K562 (cell line): ENCODE data around the gene EXO5. TPM values are rescaled to one million over a fixed set of nuclear protein-coding genes. Genes with fewer than 3 reads are reported as not detected.

Source experiments
- ATAC-seq: fragments of 200-7000 bp; cut with Tn5 transposase; 3 replicates; pipeline ENCODE4 v1.9.1; 2020; ENCODE audit warnings: moderate library complexity
- BruUV-seq: library from RNA; stranded (reverse); fragments of 400-500 nt; replicated peaks from 2 replicates; lab custom pipeline; 2021; lab: Mats Ljungman, UMichigan
- CTCF ChIA-PET: fragments of 300-600 bp; formaldehyde crosslinking; extraction: SDS; loops from one replicate; lab custom pipeline; 2021; ENCODE audit warnings: low intra/inter-chr PET ratio; lab: Yijun Ruan, JAX
- POLR2A ChIA-PET: fragments of 300-600, 350-650 bp; sonication (Branson Sonifier 250); formaldehyde crosslinking; extraction: SDS; loops from one replicate; lab custom pipeline; 2021; ENCODE audit warnings: antibody characterized with exemption, inconsistent platforms; lab: Yijun Ruan, JAX
- DNase-seq, 4 experiments: peaks; one replicate each; pipeline versions ENCODE4 v3.0.0 to v3.0.0-alpha.2; 2011 to 2018; ENCODE audit warnings: low spot score in 3 of 4, mixed read lengths in 3 of 4; ENCODE audit errors: extremely low read depth in 1 of 4
- FAIRE-seq: peaks from 2 replicates; lab custom pipeline; 2011; peaks lifted over from hg19 to GRCh38; lab: Jason Lieb, UNC
- H2AFZ ChIP-seq: 2 replicates; pipeline ENCODE4 v1.6.0; 2011; ENCODE audit warnings: low read depth, low read length, control low read depth, inconsistent platforms
- H3K27ac ChIP-seq: fragments of 200-600 bp; 3 replicates; pipeline ENCODE4 v1.8.0; 2011; ENCODE audit warnings: low read depth, mild to moderate bottlenecking, control low read depth, inconsistent platforms, low read length, moderate library complexity, mixed read lengths; ENCODE audit errors: extremely low read depth
- H3K27me3 ChIP-seq, 2 experiments: fragments of 300-600 bp in 1 of 2; 2 replicates in 1 of 2; 3 replicates in 1 of 2; pipeline versions ENCODE4 v1.6.0 to v1.8.0; 2011; ENCODE audit warnings: inconsistent platforms in 2 of 2, low read length in 2 of 2, mild to moderate bottlenecking in 1 of 2, mixed read lengths in 1 of 2, moderate library complexity in 1 of 2; ENCODE audit not compliant: control insufficient read depth in 2 of 2, insufficient read depth in 2 of 2
- H3K36me3 ChIP-seq: fragments of 300-600 bp; 3 replicates; pipeline ENCODE4 v1.8.0; 2011; ENCODE audit warnings: mild to moderate bottlenecking, low read length, inconsistent platforms; ENCODE audit not compliant: control insufficient read depth, insufficient read depth
- H3K4me1 ChIP-seq, 2 experiments: fragments of 200-600 bp in 1 of 2; replicated peaks in 1 of 2; 2 replicates in 1 of 2; 3 replicates in 1 of 2; pipeline versions ENCODE4 v1.5.1 to v1.8.0; 2011; ENCODE audit warnings: inconsistent platforms in 2 of 2, low read length in 2 of 2, mild to moderate bottlenecking in 1 of 2, mixed read lengths in 1 of 2, moderate library complexity in 1 of 2; ENCODE audit not compliant: control insufficient read depth in 2 of 2, insufficient read depth in 2 of 2
- H3K4me2 ChIP-seq: 2 replicates; pipeline ENCODE4 v1.6.1; 2011; ENCODE audit warnings: low read length, control low read depth, inconsistent platforms, mixed read lengths; ENCODE audit not compliant: insufficient read depth
- H3K4me3 ChIP-seq: fragments of 200-600 bp; sonication (generic), shearing (Covaris generic); 2 replicates; pipeline ENCODE4 v1.5.1; 2016; ENCODE audit warnings: control low read depth, inconsistent platforms
- H3K79me2 ChIP-seq: fragments of 200-600 bp; 3 replicates; pipeline ENCODE4 v1.8.0; 2011; ENCODE audit warnings: low read length, inconsistent platforms; ENCODE audit not compliant: control insufficient read depth, insufficient read depth
- H3K9ac ChIP-seq, 2 experiments: 2 replicates each; pipeline versions ENCODE4 v1.6.0 to v1.6.1; 2011; ENCODE audit warnings: low read depth in 2 of 2, low read length in 2 of 2, control low read depth in 1 of 2, inconsistent platforms in 1 of 2, mild to moderate bottlenecking in 1 of 2, mixed read lengths in 1 of 2; ENCODE audit not compliant: insufficient read depth in 1 of 2
- H3K9me1 ChIP-seq: one replicate; pipeline ENCODE4 v1.6.0; 2011; ENCODE audit warnings: inconsistent platforms, mild to moderate bottlenecking, low read length, moderate library complexity; ENCODE audit not compliant: control insufficient read depth, insufficient read depth
- H3K9me3 ChIP-seq: replicated peaks from 2 replicates; pipeline ENCODE4 v1.5.1; 2011; ENCODE audit warnings: low read depth, low read length, inconsistent platforms; ENCODE audit not compliant: control insufficient read depth, insufficient read depth
- H4K20me1 ChIP-seq: replicated peaks from 2 replicates; pipeline ENCODE4 v1.6.1; 2011; ENCODE audit warnings: low read length, inconsistent platforms, mixed read lengths; ENCODE audit not compliant: control insufficient read depth, insufficient read depth
- CEBPG ChIP-seq, 3 experiments: fragments of 200-800 bp in 1 of 3; sonication (Bioruptor generic) in 1 of 3; sonication (generic) in 1 of 3; formaldehyde crosslinking in 1 of 3; IDR thresholded peaks in 2 of 3; conservative IDR thresholded peaks in 1 of 3; 2 replicates each; pipeline versions ENCODE4 v1.6.1 to v1.8.0; 2016 to 2022; ENCODE audit warnings: missing compliant biosample characterization in 2 of 3, missing genetic modification characterization in 2 of 3, mild to moderate bottlenecking in 1 of 3, missing genetic modification reagents in 1 of 3
- FIP1L1 ChIP-seq: fragments of 200-400 bp; formaldehyde crosslinking; IDR thresholded peaks from 2 replicates; pipeline ENCODE4 v1.6.1; 2018; ENCODE audit warnings: mild to moderate bottlenecking, low read depth, low read length; ENCODE audit not compliant: poor library complexity, severe bottlenecking
- KLF13 ChIP-seq: fragments of 450-650 bp; IDR thresholded peaks from 2 replicates; pipeline ENCODE4 v1.6.1; 2016; ENCODE audit warnings: missing genetic modification characterization, low read depth, mild to moderate bottlenecking, missing compliant biosample characterization, moderate library complexity, borderline replicate concordance
- MYNN ChIP-seq, 2 experiments: sonication (generic); formaldehyde crosslinking in 1 of 2; IDR thresholded peaks; 2 replicates each; pipeline versions ENCODE4 v1.5.0 to v1.6.1; 2016 to 2020; ENCODE audit warnings: antibody characterized with exemption in 1 of 2, missing genetic modification reagents in 1 of 2
- RBM39 ChIP-seq: fragments of 200-400 bp; formaldehyde crosslinking; optimal IDR thresholded peaks from 2 replicates; pipeline ENCODE3; 2018; ENCODE audit warnings: low read depth, low read length
- TARDBP ChIP-seq: fragments of 450-650 bp; IDR thresholded peaks from 2 replicates; pipeline ENCODE4 v1.6.1; 2016
- TFAM ChIP-seq: fragments of 250-450 bp; sonication (Bioruptor Pico); conservative IDR thresholded peaks from 2 replicates; pipeline ENCODE4 v1.5.0; 2021; ENCODE audit warnings: mild to moderate bottlenecking, moderate library complexity
- ZNF133 ChIP-seq: fragments of 250-450 bp; sonication (Bioruptor Pico); IDR thresholded peaks from 2 replicates; pipeline ENCODE4 v1.4.0; 2020; ENCODE audit warnings: mild to moderate bottlenecking
- ZNF175 ChIP-seq: fragments of 200-800 bp; sonication (Bioruptor generic); IDR thresholded peaks from 2 replicates; pipeline ENCODE4 v1.6.1; 2016; ENCODE audit warnings: low read depth, mild to moderate bottlenecking, missing genetic modification characterization, missing compliant biosample characterization
- ZNF384 ChIP-seq: IDR thresholded peaks from 2 replicates; pipeline ENCODE4 v1.6.1; 2012; ENCODE audit warnings: low read depth, low read length, improper control_type of control experiment
- ZNF766 ChIP-seq: fragments of 200-800 bp; sonication (Bioruptor generic); conservative IDR thresholded peaks from 2 replicates; pipeline ENCODE4 v1.6.1; 2016; ENCODE audit warnings: missing genetic modification characterization, missing compliant biosample characterization
- WGBS: fragments of 100-300 bp; shearing (Covaris generic); methylation state at CpG from one replicate; pipeline ENCODE4 v1.1.6; 2016; ENCODE audit warnings: low coverage, mixed read lengths; ENCODE audit not compliant: insufficient coverage; ENCODE audit errors: missing lambda C conversion rate; 5-methylcytosine and 5-hydroxymethylcytosine counted together
- in situ Hi-C: fragments of 300-500 bp; cut with MboI; formaldehyde crosslinking; loops from 4 replicates; pipeline ENCODE4 v1.15.0; 2018; ENCODE audit warnings: inconsistent platforms, mixed read lengths
- intact Hi-C: fragments of 100-400 bp; cut with micrococcal nuclease; formaldehyde crosslinking; loops from 2 replicates; pipeline ENCODE4 v1.14.2; 2022
- polyA plus RNA-seq, 8 experiments: library from polyadenylated mRNA; depleted of rRNA in 4 of 8; stranded (reverse) in 5 of 8; unstranded in 3 of 8; fragments of >200 nt; fragmentation: Nextera tagmentation in 2 of 8; fragmentation: Illumina TruSeq in 1 of 8; extraction: Ambion mirVana in 2 of 8; extraction: Trizol in 1 of 8; gene quantifications; 2 replicates each; pipeline versions ENCODE4 v1.2.1 to v1.2.3, GENCODE V29; 2011 to 2014; ENCODE audit warnings: inconsistent platforms in 1 of 8, missing spikeins in 1 of 8
- total RNA-seq, 7 experiments: library from RNA; depleted of rRNA in 6 of 7; stranded (reverse); fragments of >200 nt in 6 of 7; fragmentation: Illumina TruSeq in 2 of 7; extraction: Trizol in 2 of 7; gene quantifications; 2 replicates each; pipeline versions ENCODE4 v1.2.1 to v1.2.3, GENCODE V29; 2011 to 2021; ENCODE audit warnings: low replicate concordance in 1 of 7

EXO5 gene
- total and polyA plus RNA-seq, 9 of the 15 experiments (the other 6 are each of a cell fraction or from before 2014, with no cell fraction given): 1.1 to 4.3 (median 2.8) TPM

DNA sequence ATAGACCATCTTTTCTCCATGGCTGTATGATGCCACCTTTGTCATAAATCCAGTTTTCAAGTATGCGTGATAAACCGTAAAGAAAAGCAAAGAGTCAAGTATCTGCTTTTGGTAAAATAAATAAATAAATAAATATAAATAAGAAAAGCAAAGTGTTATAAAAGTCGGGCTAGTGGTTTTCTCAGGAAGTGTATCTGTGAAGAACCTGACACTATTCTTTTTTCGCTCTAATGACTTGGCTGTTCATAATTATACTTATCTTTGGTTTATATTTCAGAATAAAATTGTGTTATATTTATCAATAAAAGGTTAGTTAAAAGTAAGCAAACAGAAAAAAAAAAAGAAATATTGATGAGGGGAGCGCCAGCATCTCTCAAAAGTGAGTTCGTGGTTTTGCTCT lies 594 bp upstream of the EXO5 start:
- Histone ChIP-seq H3K4me2 (peak overlapping the region; percentile 70), H3K9ac (peak overlapping the region; percentile 62 to 81; a peak in 3 of 4 replicates), H3K79me2 (no peaks in the 10 kb centered on the region), H4K20me1 (no peaks in the 10 kb centered on the region), H3K27me3 (peaks cover 0 to 13% of the 10 kb centered on the region in 2 experiments; a peak in 2 of 5 replicates), H3K4me1 (peaks cover 0 to 9% of the 10 kb centered on the region in 2 experiments; a peak in 2 of 5 replicates), H3K4me3 (peak overlapping the region; percentile 39), H3K36me3 (no peaks in the 10 kb centered on the region), H3K27ac (0 out of 3 replicates have a peak overlapping the region, but pooled peaks have one; percentile 32), H3K9me1 (no peaks in the 10 kb centered on the region), H3K9me3 (peaks cover 8% of the 10 kb centered on the region; the same call in 1 of the 2 replicates), H2AFZ (peak overlapping the region; percentile 88)
- BruUV-seq: TSS peak; percentile 86
- intact Hi-C loops: no loop called here
- WGBS: 35% methylated on average over 6 of the region's 6 CpGs
- TF ChIP-seq ZNF384 (no peak), RBM39 (no peak), ZNF175 (CRISPR knock-in tag) (no peak), FIP1L1 (no peak), TFAM (CRISPR knock-in tag) (no peak)
- ChIA-PET CTCF (no interaction called here), POLR2A (interaction anchor here (0.6 to 1.5 kb wide), 5 partner anchors 11 to 161 kb away, joined by 3 to 4 read pairs (median 3); partner anchors contain the start of gene ZNF684)
- DNase-seq: no peak
- in situ Hi-C loops: no loop called here
- no peak for ATAC-seq
- no peak for FAIRE-seq

DNA sequence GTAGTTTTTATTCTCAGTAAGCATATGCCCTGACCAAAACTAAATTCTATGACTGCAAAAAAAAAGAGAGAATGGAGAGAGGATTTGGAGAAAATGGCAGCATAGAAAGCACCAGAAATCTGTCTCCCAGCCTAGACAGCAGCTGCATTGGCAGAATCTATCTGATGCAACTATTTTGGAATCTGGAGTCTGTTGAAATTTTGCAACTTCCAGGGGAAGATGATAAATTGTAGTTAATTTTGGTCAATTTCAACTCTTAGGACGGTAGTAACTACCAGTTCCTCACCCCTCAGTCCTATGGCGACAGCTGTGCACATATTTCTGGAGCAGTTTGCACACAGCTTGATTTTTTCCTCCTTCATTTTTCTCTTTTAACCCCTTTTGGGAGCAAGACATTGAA lies 10.9 kb downstream of the EXO5 start:
- WGBS: 0% methylated on average over 2 of the region's 2 CpGs
- no peaks in the 10 kb centered on the region for H3K4me1 ChIP-seq
- TF ChIP-seq ZNF766 (CRISPR knock-in tag) (no peak), TARDBP (no peak), CEBPG (CRISPR knock-in tag; IDR thresholded peaks at IDR 0.05) (no peak), CEBPG (tag; conservative IDR thresholded peaks at IDR 0.05 in 1 of 2, IDR thresholded peaks at IDR 0.05 in 1 of 2) (0 out of 4 replicates have a peak, but pooled peaks of 1 of the 2 experiments have one; percentile 24), MYNN (IDR thresholded peaks at IDR 0.05) (no peak), MYNN (CRISPR knock-in tag; IDR thresholded peaks at IDR 0.05) (no peak), KLF13 (no peak), ZNF133 (no peak)
- TF ChIP-seq, all 486 proteins: peak for 1
- intact Hi-C loops: no loop called here
- Histone ChIP-seq H3K79me2 (no peaks in the 10 kb centered on the region), H3K4me3 (no peak overlapping the region), H4K20me1 (no peaks in the 10 kb centered on the region), H2AFZ (no peak overlapping the region), H3K27me3 (peaks cover 0 to 4% of the 10 kb centered on the region in 2 experiments; a peak in 1 of 5 replicates), H3K27ac (no peak overlapping the region), H3K36me3 (no peaks in the 10 kb centered on the region), H3K4me2 (no peak overlapping the region), H3K9me1 (no peaks in the 10 kb centered on the region), H3K9ac (no peak overlapping the region), H3K9me3 (peaks cover 4% of the 10 kb centered on the region)
- FAIRE-seq (no peak), ATAC-seq (no peak), DNase-seq (no peak)
- ChIA-PET POLR2A (interaction anchor here (0.8 to 4.2 kb wide), 2 partner anchors 11 to 12 kb away, joined by 3 to 14 read pairs; partner anchors contain the start of gene ZNF684), CTCF (no interaction called here)
- in situ Hi-C loops: no loop called here
- BruUV-seq: no TSS peak
